HepG2 (cell line): ENCODE measurements around the gene FAM118B. TPM values are rescaled to one million over a fixed set of nuclear protein-coding genes. Genes with fewer than 3 reads are reported as not detected.

Source experiments
- CBFB ChIP-seq: sonication (generic); formaldehyde crosslinking; IDR thresholded peaks from 2 replicates; pipeline ENCODE4 v1.4.0; 2020; ENCODE audit warnings: missing genetic modification reagents
- ISX ChIP-seq: sonication (generic); formaldehyde crosslinking; conservative IDR thresholded peaks from 2 replicates; pipeline ENCODE4 v1.5.0; 2020; ENCODE audit warnings: missing genetic modification reagents
- MYC ChIP-seq: sonication (generic); formaldehyde crosslinking; IDR thresholded peaks from 2 replicates; pipeline ENCODE4 v1.9.0; 2021; ENCODE audit warnings: missing genetic modification reagents, borderline replicate concordance
- PREB ChIP-seq: sonication (generic); formaldehyde crosslinking; IDR thresholded peaks from 2 replicates; pipeline ENCODE4 v1.4.0; 2020; ENCODE audit warnings: missing genetic modification reagents
- U2AF1 ChIP-seq: fragments of 200-400 bp; formaldehyde crosslinking; optimal IDR thresholded peaks from 2 replicates; pipeline ENCODE3; 2017; ENCODE audit warnings: mild to moderate bottlenecking, low read depth, low read length
- ZNF180 ChIP-seq: sonication (generic); formaldehyde crosslinking; IDR thresholded peaks from 2 replicates; pipeline ENCODE4 v1.4.0; 2020; ENCODE audit warnings: low read depth, missing genetic modification reagents, borderline replicate concordance
- ZNF605 ChIP-seq: sonication (generic); formaldehyde crosslinking; IDR thresholded peaks from 2 replicates; pipeline ENCODE4 v1.8.0; 2022; ENCODE audit warnings: mild to moderate bottlenecking, missing genetic modification reagents
- ZNF704 ChIP-seq: sonication (generic); formaldehyde crosslinking; IDR thresholded peaks from 2 replicates; pipeline ENCODE4 v1.8.1; 2023; ENCODE audit warnings: mild to moderate bottlenecking, inconsistent platforms, moderate library complexity, missing genetic modification reagents, borderline replicate concordance
- ZNF775 ChIP-seq: sonication (generic); formaldehyde crosslinking; IDR thresholded peaks from 2 replicates; pipeline ENCODE4 v1.4.0; 2020; ENCODE audit warnings: missing genetic modification reagents, mild to moderate bottlenecking, moderate library complexity, borderline replicate concordance
- ZNF781 ChIP-seq: sonication (generic); formaldehyde crosslinking; IDR thresholded peaks from 2 replicates; pipeline ENCODE4 v1.5.1; 2020; ENCODE audit warnings: borderline replicate concordance, mild to moderate bottlenecking, missing genetic modification reagents; ENCODE audit errors: not compliant biosample characterization
- polyA plus RNA-seq, 8 experiments: library from polyadenylated mRNA; depleted of rRNA in 3 of 8; stranded (reverse) in 7 of 8; unstranded in 1 of 8; fragments of >200 nt; fragmentation: Illumina TruSeq in 4 of 8; extraction: Trizol in 4 of 8; gene quantifications; 2 replicates each; pipeline versions ENCODE4 v1.2.1 to v1.2.3, GENCODE V29; 2011 to 2016; ENCODE audit warnings: low read depth in 4 of 8, missing spikeins in 1 of 8, mixed read lengths in 1 of 8; ENCODE audit not compliant: insufficient read depth in 1 of 8
- total RNA-seq, 5 experiments: library from RNA; depleted of rRNA; stranded (reverse); fragments of >200 nt; fragmentation: Illumina TruSeq; extraction: Trizol; gene quantifications; 2 replicates each; pipeline ENCODE4 v1.2.3, GENCODE V29; 2016; ENCODE audit warnings: low read depth in 1 of 5
- TF ChIP-seq, protein P1 (sequence below): sonication (generic); formaldehyde crosslinking; IDR thresholded peaks from 2 replicates; pipeline ENCODE4 v1.5.0; 2020; ENCODE audit warnings: mild to moderate bottlenecking, missing genetic modification reagents, borderline replicate concordance
- TF ChIP-seq, protein P2 (sequence below): sonication (generic); formaldehyde crosslinking; IDR thresholded peaks from 2 replicates; pipeline ENCODE4 v1.5.0; 2020; ENCODE audit warnings: mild to moderate bottlenecking, missing genetic modification reagents
- TF ChIP-seq, protein P3 (sequence below): fragments of 450-650 bp; IDR thresholded peaks from 2 replicates; pipeline ENCODE4 v1.6.1; 2017

Gene FAM118B
- total and polyA plus RNA-seq, 2 of the 13 experiments (the other 11 are each of a cell fraction or from before 2014, with no cell fraction given): 10.2 to 25.7 TPM

DNA sequence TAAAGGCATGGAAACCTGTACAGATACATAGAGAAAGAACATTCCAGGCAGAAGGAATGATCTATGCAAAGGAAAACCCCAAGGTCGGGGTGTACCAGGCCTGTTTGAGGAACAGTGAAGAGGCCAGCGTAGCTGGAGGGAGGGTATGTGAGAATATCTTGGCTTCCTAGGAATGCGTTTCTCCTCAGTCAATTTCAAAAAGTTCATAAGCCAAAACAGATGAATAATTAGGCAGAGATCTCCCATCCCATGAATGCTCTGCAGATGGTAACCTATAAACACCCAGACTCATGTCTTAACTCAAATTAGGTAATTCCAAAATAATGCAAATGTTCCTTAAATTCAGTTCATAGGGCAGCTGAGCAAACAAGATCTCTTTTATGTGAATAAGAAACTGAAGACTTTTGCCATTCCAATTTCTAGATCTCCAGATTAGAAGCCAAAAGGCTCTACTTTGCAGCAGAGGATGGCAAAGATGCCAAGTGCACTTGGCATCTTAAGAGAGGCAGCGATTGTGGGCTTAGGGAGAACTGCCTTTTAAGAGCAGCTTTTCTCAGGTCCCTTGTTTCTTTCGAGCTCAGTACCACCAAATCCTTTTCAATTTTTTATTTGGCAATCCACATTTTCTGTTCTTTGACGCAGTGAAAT lies 13.2 kb downstream of the FAM118B start (continued):
- TF ChIP-seq ZNF704 (CRISPR knock-in tag): no peak
- TF ChIP-seq, protein P1, sequence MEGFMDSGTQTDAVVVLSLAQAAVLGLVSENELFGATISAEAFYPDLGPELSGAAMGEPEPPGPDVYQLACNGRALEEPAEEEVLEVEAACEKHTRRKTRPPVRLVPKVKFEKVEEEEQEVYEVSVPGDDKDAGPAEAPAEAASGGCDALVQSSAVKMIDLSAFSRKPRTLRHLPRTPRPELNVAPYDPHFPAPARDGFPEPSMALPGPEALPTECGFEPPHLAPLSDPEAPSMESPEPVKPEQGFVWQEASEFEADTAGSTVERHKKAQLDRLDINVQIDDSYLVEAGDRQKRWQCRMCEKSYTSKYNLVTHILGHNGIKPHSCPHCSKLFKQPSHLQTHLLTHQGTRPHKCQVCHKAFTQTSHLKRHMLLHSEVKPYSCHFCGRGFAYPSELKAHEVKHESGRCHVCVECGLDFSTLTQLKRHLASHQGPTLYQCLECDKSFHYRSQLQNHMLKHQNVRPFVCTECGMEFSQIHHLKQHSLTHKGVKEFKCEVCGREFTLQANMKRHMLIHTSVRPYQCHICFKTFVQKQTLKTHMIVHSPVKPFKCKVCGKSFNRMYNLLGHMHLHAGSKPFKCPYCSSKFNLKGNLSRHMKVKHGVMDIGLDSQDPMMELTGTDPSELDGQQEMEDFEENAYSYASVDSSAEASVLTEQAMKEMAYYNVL (CRISPR knock-in tag): no peak
- no peak for TF ChIP-seq ZNF605 (CRISPR knock-in tag)
- TF ChIP-seq, protein P2, sequence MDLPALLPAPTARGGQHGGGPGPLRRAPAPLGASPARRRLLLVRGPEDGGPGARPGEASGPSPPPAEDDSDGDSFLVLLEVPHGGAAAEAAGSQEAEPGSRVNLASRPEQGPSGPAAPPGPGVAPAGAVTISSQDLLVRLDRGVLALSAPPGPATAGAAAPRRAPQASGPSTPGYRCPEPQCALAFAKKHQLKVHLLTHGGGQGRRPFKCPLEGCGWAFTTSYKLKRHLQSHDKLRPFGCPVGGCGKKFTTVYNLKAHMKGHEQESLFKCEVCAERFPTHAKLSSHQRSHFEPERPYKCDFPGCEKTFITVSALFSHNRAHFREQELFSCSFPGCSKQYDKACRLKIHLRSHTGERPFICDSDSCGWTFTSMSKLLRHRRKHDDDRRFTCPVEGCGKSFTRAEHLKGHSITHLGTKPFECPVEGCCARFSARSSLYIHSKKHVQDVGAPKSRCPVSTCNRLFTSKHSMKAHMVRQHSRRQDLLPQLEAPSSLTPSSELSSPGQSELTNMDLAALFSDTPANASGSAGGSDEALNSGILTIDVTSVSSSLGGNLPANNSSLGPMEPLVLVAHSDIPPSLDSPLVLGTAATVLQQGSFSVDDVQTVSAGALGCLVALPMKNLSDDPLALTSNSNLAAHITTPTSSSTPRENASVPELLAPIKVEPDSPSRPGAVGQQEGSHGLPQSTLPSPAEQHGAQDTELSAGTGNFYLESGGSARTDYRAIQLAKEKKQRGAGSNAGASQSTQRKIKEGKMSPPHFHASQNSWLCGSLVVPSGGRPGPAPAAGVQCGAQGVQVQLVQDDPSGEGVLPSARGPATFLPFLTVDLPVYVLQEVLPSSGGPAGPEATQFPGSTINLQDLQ: no peak
- no peak for TF ChIP-seq ZNF775 (CRISPR knock-in tag)
- TF ChIP-seq PREB: no peak
- no peak for TF ChIP-seq ZNF781 (CRISPR knock-in tag)
- TF ChIP-seq U2AF1: no peak
- no peak for TF ChIP-seq CBFB (CRISPR knock-in tag)
- no peak for TF ChIP-seq ZNF180
- TF ChIP-seq, protein P3, sequence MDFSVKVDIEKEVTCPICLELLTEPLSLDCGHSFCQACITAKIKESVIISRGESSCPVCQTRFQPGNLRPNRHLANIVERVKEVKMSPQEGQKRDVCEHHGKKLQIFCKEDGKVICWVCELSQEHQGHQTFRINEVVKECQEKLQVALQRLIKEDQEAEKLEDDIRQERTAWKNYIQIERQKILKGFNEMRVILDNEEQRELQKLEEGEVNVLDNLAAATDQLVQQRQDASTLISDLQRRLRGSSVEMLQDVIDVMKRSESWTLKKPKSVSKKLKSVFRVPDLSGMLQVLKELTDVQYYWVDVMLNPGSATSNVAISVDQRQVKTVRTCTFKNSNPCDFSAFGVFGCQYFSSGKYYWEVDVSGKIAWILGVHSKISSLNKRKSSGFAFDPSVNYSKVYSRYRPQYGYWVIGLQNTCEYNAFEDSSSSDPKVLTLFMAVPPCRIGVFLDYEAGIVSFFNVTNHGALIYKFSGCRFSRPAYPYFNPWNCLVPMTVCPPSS: no peak
- TF ChIP-seq ISX (CRISPR knock-in tag): no peak
- TF ChIP-seq MYC: no peak
